Mucosa of descending colon (tissue), 3 donors: ENCODE results near the gene FAM13A. TPM values are rescaled to one million over a fixed set of nuclear protein-coding genes. Genes with fewer than 3 reads are reported as not detected.
"Not testable (repeated sequence)": the region's sequence is repeated elsewhere in the genome, so short reads cannot be mapped to it uniquely, and the experiment has no call there.

Experiments used
- ATAC-seq: fragments of 200-7000 bp; cut with Tn5 transposase; one replicate; pipeline ENCODE4 v1.9.1; 2020; ENCODE audit warnings: mild to moderate bottlenecking, moderate library complexity
- DNase-seq, 3 donors: peaks; one replicate each; pipeline ENCODE4 v3.0.0-alpha.2; 2020
- H3K36me3 ChIP-seq: fragments of 200-600 bp; one replicate; pipeline ENCODE4 v1.8.0; 2021; ENCODE audit warnings: low read depth, mild to moderate bottlenecking
- H3K4me1 ChIP-seq: fragments of 200-600 bp; one replicate; pipeline ENCODE4 v1.8.0; 2021; ENCODE audit warnings: low read depth, mild to moderate bottlenecking
- H3K4me3 ChIP-seq: fragments of 200-600 bp; one replicate; pipeline ENCODE4 v1.8.0; 2021; ENCODE audit warnings: mild to moderate bottlenecking
- H3K9me3 ChIP-seq: fragments of 200-600 bp; one replicate; pipeline ENCODE4 v1.8.0; 2021; ENCODE audit warnings: mild to moderate bottlenecking
- CTCF ChIP-seq: fragments of 200-600 bp; IDR thresholded peaks from one replicate; pipeline ENCODE4 v1.8.0; 2022; ENCODE audit warnings: antibody characterized with exemption, mild to moderate bottlenecking
- intact Hi-C, 2 donors: fragments of 100-400 bp; cut with DNase I in 1 of 2; cut with micrococcal nuclease in 1 of 2; formaldehyde crosslinking; loops; one replicate each; pipeline versions ENCODE4 v1.11.0 to v1.11.1; 2022; cut with DNase I, micrococcal nuclease
- total RNA-seq, 3 donors: library from RNA; stranded (reverse); fragmentation: NEBNext Ultra II Directional in 2 of 3; extraction: Animal tissue kit (Norgen Biotek cat#: 25700) in 2 of 3; gene quantifications; one replicate each; pipeline versions ENCODE4 v1.2.1 to v1.2.4, GENCODE V29; 2021 to 2023
- donor health status: DM: no; HTN: no; CAD: no; lungs with moderate emphysema.
- donor health status: DM: no; HTN: no; CAD: no.
- donor health status: DM: no; HTN: yes; CAD: no.

The FAM13A gene
- total RNA-seq, 3 donors from 2014 or later: 41.6 to 60.1 (median 50.2) TPM

- peaks cover 5% of the 10 kb centered on the region for H3K4me1 ChIP-seq
- intact Hi-C loops: no loop called here
- DNase-seq (no peak), ATAC-seq (no peak)
- H3K4me3 ChIP-seq: no peak overlapping the region
- no peaks in the 10 kb centered on the region for H3K36me3 ChIP-seq
- no peaks in the 10 kb centered on the region for H3K9me3 ChIP-seq
- TF ChIP-seq CTCF: no peak
Measured at GRCh38 chr4:88998001-88998400, 59.0 kb downstream of the FAM13A start.

- no peaks in the 10 kb centered on the region for H3K36me3 ChIP-seq
- H3K9me3 ChIP-seq: no peaks in the 10 kb centered on the region
- TF ChIP-seq CTCF: no peak
- intact Hi-C loops: no loop called here
- H3K4me1 ChIP-seq: peaks cover 5% of the 10 kb centered on the region
- ATAC-seq: no peak
- no peak for DNase-seq
- H3K4me3 ChIP-seq: no peak overlapping the region
Measured at GRCh38 chr4:88995874-88996273, 61.1 kb downstream of the FAM13A start.

GRCh38 chr4:88995257-88995656 is 61.7 kb downstream of the FAM13A start:
- H3K9me3 ChIP-seq, DNase-seq, intact Hi-C loops, ATAC-seq, H3K36me3 ChIP-seq, H3K4me1 ChIP-seq, H3K4me3 ChIP-seq: not testable (repeated sequence)

- Histone ChIP-seq H3K9me3 (no peaks in the 10 kb centered on the region), H3K36me3 (no peaks in the 10 kb centered on the region), H3K4me1 (no peaks in the 10 kb centered on the region), H3K4me3 (no peak overlapping the region)
- intact Hi-C loops: no loop called here
- ATAC-seq (no peak), DNase-seq (no peak)
- no peak for TF ChIP-seq CTCF
Measured at GRCh38 chr4:88993246-88993645, 63.7 kb downstream of the FAM13A start.

- no peaks in the 10 kb centered on the region for H3K4me1 ChIP-seq
- no peak for TF ChIP-seq CTCF
- H3K36me3 ChIP-seq: no peaks in the 10 kb centered on the region
- H3K4me3 ChIP-seq: no peak overlapping the region
- ATAC-seq (peak; percentile 34), DNase-seq (no peak)
- intact Hi-C loops: no loop called here
- H3K9me3 ChIP-seq: no peaks in the 10 kb centered on the region
Measured at GRCh38 chr4:88991746-88992145, 65.2 kb downstream of the FAM13A start.

- no peak for DNase-seq
- TF ChIP-seq CTCF: no peak
- H3K4me1 ChIP-seq: no peaks in the 10 kb centered on the region
- intact Hi-C loops: no loop called here
- H3K9me3 ChIP-seq: no peaks in the 10 kb centered on the region
- no peak overlapping the region for H3K4me3 ChIP-seq
- H3K36me3 ChIP-seq: no peaks in the 10 kb centered on the region
- no peak for ATAC-seq
Measured at GRCh38 chr4:88989990-88990389, 67.0 kb downstream of the FAM13A start.
